Gastroesophageal sphincter (tissue), 3 donors: ENCODE measurements around the gene MYH11.

Source experiments
- CTCF ChIP-seq, 4 experiments: fragments of 200-600 bp in 2 of 4; fragments of 450-650 bp in 2 of 4; sonication (generic) in 1 of 4; IDR thresholded peaks; one replicate each; pipeline ENCODE4 v1.5.1; 2017 to 2019; ENCODE audit warnings: antibody characterized with exemption in 4 of 4, mild to moderate bottlenecking in 2 of 4, moderate library complexity in 2 of 4
- EP300 ChIP-seq: sonication (generic); formaldehyde crosslinking; IDR thresholded peaks from one replicate; pipeline ENCODE4 v1.6.1; 2017; ENCODE audit warnings: antibody characterized with exemption, mild to moderate bottlenecking
- POLR2A ChIP-seq, 2 donors: fragments of 450-650 bp; IDR thresholded peaks; one replicate each; pipeline ENCODE4 v1.6.1; 2017; ENCODE audit warnings: antibody characterized with exemption in 2 of 2, mild to moderate bottlenecking in 2 of 2, moderate library complexity in 1 of 2
- POLR2AphosphoS5 ChIP-seq: sonication (generic); formaldehyde crosslinking; IDR thresholded peaks from one replicate; pipeline ENCODE4 v1.6.1; 2017; ENCODE audit warnings: antibody characterized with exemption

- TF ChIP-seq CTCF (IDR thresholded peaks at IDR 0.05) (no peak), POLR2AphosphoS5 (peak; percentile 2), POLR2A (IDR thresholded peaks at IDR 0.05) (no peak), EP300 (no peak)
Measured at GRCh38 chr16:15832241-15832640, 24.6 kb downstream of the MYH11 start.
